ENCODE results near the gene MIER3. TPM values are rescaled to one million over a fixed set of nuclear protein-coding genes. Genes with fewer than 3 reads are reported as not detected.

Gene MIER3
- total and polyA plus RNA-seq, 9 of the 15 experiments (the other 6 are each of a cell fraction or from before 2014, with no cell fraction given), result 4.1 to 29.3 (median 13.0) TPM

- TF ChIP-seq ADNP (tag; IDR thresholded peaks at IDR 0.05) (no peak), BRD4 (IDR thresholded peaks at IDR 0.05) (no peak), CBX2 (IDR thresholded peaks at IDR 0.05; ENCODE audit: insufficient read depth, low read length, poor library complexity, severe bottlenecking) (no peak), PCBP1 (IDR thresholded peaks at IDR 0.05; ENCODE audit: low read depth, low read length, poor library complexity, severe bottlenecking) (peak; percentile 43), KDM2B (CRISPR knock-in tag; IDR thresholded peaks at IDR 0.05) (no peak), TCF15 (CRISPR knock-in tag; IDR thresholded peaks at IDR 0.05) (no peak), ZNF24 (IDR thresholded peaks at IDR 0.05) (no peak), SFPQ (IDR thresholded peaks at IDR 0.05; ENCODE audit: low read depth, low read length) (no peak), ID3 (CRISPR knock-in tag; IDR thresholded peaks at IDR 0.05) (no peak), ID3 (tag; IDR thresholded peaks at IDR 0.05) (no peak), CCAR2 (IDR thresholded peaks at IDR 0.05; ENCODE audit: low read depth, low read length) (no peak), ZNF639 (CRISPR knock-in tag; conservative IDR thresholded peaks at IDR 0.05 in 1 of 2, IDR thresholded peaks at IDR 0.05 in 1 of 2) (peak in 1 of 2 experiments; percentile 88; a peak in 2 of 4 replicates), CREBBP (IDR thresholded peaks at IDR 0.05; ENCODE audit: low read depth, low read length) (no peak), DMBX1 (CRISPR knock-in tag; IDR thresholded peaks at IDR 0.05; ENCODE audit: borderline replicate concordance) (no peak), TCFL5 (CRISPR knock-in tag; conservative IDR thresholded peaks at IDR 0.05) (no peak), CREB3 (tag; conservative IDR thresholded peaks at IDR 0.05; ENCODE audit: low read depth) (no peak), MED1 (CRISPR knock-in tag; IDR thresholded peaks at IDR 0.05; ENCODE audit: borderline replicate concordance) (no peak), IRF2 (CRISPR knock-in tag; IDR thresholded peaks at IDR 0.05) (no peak), ZNF224 (CRISPR knock-in tag; IDR thresholded peaks at IDR 0.05) (no peak), DPF2 (IDR thresholded peaks at IDR 0.05) (no peak), MAFK (IDR thresholded peaks at IDR 0.05; ENCODE audit: low read length) (no peak), U2AF2 (optimal IDR thresholded peaks at IDR 0.05; ENCODE audit: low read depth, low read length) (no peak)
Measured at GRCh38 chr5:56909294-56910209, 42.4 kb downstream of the MIER3 start, which contains the start of gene SETD9 (continued).
